ENCODE results near the gene POLR3A. TPM values are rescaled to one million over a fixed set of nuclear protein-coding genes. Genes with fewer than 3 reads are reported as not detected.

The POLR3A gene
- polyA plus RNA-seq, 1 of the 3 experiments (the other 2 are of a cell fraction) = 10.8 TPM

DNA sequence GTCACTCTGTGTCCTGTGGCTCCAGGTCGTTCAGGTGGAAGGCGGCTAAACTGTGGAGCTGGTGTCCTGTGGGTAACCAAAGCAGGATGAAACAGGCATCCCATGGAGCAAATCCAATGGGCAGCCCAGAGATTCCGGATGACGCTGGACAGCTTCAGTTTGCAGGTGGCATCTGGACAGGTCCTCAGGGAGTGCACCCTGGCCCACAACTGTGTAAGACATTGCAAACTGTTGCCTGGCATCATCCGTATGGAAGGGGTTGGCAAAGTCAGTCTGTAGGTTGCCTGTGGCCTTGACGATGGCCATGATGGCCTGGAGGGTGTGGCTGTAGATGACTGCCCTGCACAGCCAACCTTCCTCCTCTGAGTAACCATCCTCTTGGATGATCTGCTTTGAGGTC, 39.8 kb upstream of the POLR3A start:
- H3K4me2 ChIP-seq = no peak overlapping the region
- H3K4me3 ChIP-seq (ENCODE audit: low read depth in 2 of 2, low read length in 1 of 2) = no peak overlapping the region
- WGBS (ENCODE audit: low lambda C conversion rate) = 90% methylated on average over 3 of the region's 6 CpGs
- POLR2A ChIA-PET = no interaction called here
- H3F3A ChIP-seq (replicated peaks; ENCODE audit: insufficient read depth) = no peaks in the 10 kb centered on the region
- no peak for DNase-seq
- CTCF ChIA-PET = interaction anchor here (1.9 to 2.0 kb wide), 2 partner anchors 10 to 22 kb away, joined by 6 to 7 read pairs; no protein-coding TSS in a partner anchor
- no peaks in the 10 kb centered on the region for H3K27me3 ChIP-seq (ENCODE audit: insufficient read depth)
- H4K20me1 ChIP-seq (ENCODE audit: insufficient read depth) = no peaks in the 10 kb centered on the region
- H3K9ac ChIP-seq = no peak overlapping the region
- no peaks in the 10 kb centered on the region for H3K36me3 ChIP-seq (replicated peaks in 1 of 2; ENCODE audit: control insufficient read depth in 1 of 2, insufficient read depth in 2 of 2, low read length in 1 of 2)
- H2AFZ ChIP-seq (ENCODE audit: low read depth) = no peak overlapping the region
- H3K9me2 ChIP-seq = no peaks in the 10 kb centered on the region
- H3K4me1 ChIP-seq (ENCODE audit: control insufficient read depth in 1 of 2, insufficient read depth in 2 of 2, low read depth in 1 of 2, low read length in 1 of 2) = peaks cover 0 to 5% of the 10 kb centered on the region in 2 experiments; a peak in 1 of 4 replicates
- no peak for TF ChIP-seq FOXM1 (IDR thresholded peaks at IDR 0.05; ENCODE audit: low read depth)
- no peak for TF ChIP-seq GABPA (IDR thresholded peaks at IDR 0.05; ENCODE audit: low read depth)
- no peak for TF ChIP-seq FOSL2 (IDR thresholded peaks at IDR 0.05; ENCODE audit: borderline replicate concordance, low read depth)
- no peak for TF ChIP-seq TCF12 (IDR thresholded peaks at IDR 0.05)
- TF ChIP-seq EP300 (IDR thresholded peaks at IDR 0.05; ENCODE audit: borderline replicate concordance in 1 of 2, low read depth in 1 of 2, low read length in 1 of 2) = no peak
- TF ChIP-seq, protein P1, sequence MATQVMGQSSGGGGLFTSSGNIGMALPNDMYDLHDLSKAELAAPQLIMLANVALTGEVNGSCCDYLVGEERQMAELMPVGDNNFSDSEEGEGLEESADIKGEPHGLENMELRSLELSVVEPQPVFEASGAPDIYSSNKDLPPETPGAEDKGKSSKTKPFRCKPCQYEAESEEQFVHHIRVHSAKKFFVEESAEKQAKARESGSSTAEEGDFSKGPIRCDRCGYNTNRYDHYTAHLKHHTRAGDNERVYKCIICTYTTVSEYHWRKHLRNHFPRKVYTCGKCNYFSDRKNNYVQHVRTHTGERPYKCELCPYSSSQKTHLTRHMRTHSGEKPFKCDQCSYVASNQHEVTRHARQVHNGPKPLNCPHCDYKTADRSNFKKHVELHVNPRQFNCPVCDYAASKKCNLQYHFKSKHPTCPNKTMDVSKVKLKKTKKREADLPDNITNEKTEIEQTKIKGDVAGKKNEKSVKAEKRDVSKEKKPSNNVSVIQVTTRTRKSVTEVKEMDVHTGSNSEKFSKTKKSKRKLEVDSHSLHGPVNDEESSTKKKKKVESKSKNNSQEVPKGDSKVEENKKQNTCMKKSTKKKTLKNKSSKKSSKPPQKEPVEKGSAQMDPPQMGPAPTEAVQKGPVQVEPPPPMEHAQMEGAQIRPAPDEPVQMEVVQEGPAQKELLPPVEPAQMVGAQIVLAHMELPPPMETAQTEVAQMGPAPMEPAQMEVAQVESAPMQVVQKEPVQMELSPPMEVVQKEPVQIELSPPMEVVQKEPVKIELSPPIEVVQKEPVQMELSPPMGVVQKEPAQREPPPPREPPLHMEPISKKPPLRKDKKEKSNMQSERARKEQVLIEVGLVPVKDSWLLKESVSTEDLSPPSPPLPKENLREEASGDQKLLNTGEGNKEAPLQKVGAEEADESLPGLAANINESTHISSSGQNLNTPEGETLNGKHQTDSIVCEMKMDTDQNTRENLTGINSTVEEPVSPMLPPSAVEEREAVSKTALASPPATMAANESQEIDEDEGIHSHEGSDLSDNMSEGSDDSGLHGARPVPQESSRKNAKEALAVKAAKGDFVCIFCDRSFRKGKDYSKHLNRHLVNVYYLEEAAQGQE (IDR thresholded peaks at IDR 0.05; ENCODE audit: low read depth, low read length) = no peak
- TF ChIP-seq JUND (IDR thresholded peaks at IDR 0.05) = no peak
- TF ChIP-seq, protein P2, sequence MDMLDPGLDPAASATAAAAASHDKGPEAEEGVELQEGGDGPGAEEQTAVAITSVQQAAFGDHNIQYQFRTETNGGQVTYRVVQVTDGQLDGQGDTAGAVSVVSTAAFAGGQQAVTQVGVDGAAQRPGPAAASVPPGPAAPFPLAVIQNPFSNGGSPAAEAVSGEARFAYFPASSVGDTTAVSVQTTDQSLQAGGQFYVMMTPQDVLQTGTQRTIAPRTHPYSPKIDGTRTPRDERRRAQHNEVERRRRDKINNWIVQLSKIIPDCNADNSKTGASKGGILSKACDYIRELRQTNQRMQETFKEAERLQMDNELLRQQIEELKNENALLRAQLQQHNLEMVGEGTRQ (IDR thresholded peaks at IDR 0.05; ENCODE audit: borderline replicate concordance, low read depth, low read length) = no peak
- TF ChIP-seq NRF1 (IDR thresholded peaks at IDR 0.05; ENCODE audit: low read depth, low read length) = no peak
- no peak for TF ChIP-seq YY1 (IDR thresholded peaks at IDR 0.05; ENCODE audit: low read depth)
- TF ChIP-seq NFIC (IDR thresholded peaks at IDR 0.05; ENCODE audit: borderline replicate concordance) = no peak
- H3K27ac ChIP-seq (ENCODE audit: low read depth in 2 of 2, low read length in 1 of 2) = no peak overlapping the region
- no peaks in the 10 kb centered on the region for H3K79me2 ChIP-seq (ENCODE audit: insufficient read depth)
- H3K9me3 ChIP-seq = no peaks in the 10 kb centered on the region

DNA sequence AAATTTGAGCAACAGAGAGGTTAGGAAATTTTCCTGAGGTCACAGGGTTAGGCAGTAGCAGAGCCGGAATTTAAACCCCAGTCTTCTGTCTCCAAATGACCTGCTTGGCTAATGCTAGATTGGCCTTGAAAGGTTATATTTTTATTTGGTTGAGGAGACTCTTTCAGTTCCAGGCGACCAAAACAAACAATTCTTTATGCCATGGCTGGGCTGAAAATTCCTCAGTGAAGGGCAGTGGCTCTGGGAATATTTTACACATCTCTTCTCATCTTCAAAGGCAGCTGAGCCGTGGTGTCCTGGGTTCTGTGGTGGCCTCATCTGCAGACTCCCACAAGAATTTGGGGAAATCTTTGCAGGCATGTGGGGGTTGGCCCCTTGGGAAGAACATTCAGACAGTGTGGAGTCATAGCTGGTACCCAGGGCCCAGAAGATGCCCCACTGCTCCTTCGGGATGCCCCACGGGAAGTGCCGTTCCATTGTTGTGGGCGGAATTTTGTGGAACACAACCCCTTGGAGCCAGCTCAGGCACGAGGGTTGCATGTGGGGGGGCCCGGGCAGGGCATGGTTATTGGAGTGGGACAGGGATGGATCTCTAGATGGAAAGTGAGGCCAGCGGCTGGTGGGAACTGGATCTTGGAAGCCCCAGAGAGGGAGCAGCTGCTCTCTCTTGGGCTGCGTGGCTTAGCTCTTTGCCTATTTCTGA, 37.6 kb upstream of the POLR3A start:
- ChIA-PET POLR2A (no interaction called here), CTCF (interaction anchor here (1.0 to 2.0 kb wide), 3 partner anchors 12 to 236 kb away, joined by 3 to 15 read pairs (median 7); no protein-coding TSS in a partner anchor)
- H3K36me3 ChIP-seq (replicated peaks in 1 of 2; ENCODE audit: control insufficient read depth in 1 of 2, insufficient read depth in 2 of 2, low read length in 1 of 2) = no peaks in the 10 kb centered on the region
- no peaks in the 10 kb centered on the region for H3K9me3 ChIP-seq
- H3K9me2 ChIP-seq = no peaks in the 10 kb centered on the region
- no peak overlapping the region for H3K4me3 ChIP-seq (ENCODE audit: low read depth in 2 of 2, low read length in 1 of 2)
- peaks cover 0 to 5% of the 10 kb centered on the region in 2 experiments; a peak in 1 of 4 replicates for H3K4me1 ChIP-seq (ENCODE audit: control insufficient read depth in 1 of 2, insufficient read depth in 2 of 2, low read depth in 1 of 2, low read length in 1 of 2)
- H3K27ac ChIP-seq (ENCODE audit: low read depth in 2 of 2, low read length in 1 of 2) = no peak overlapping the region
- H4K20me1 ChIP-seq (ENCODE audit: insufficient read depth) = no peaks in the 10 kb centered on the region
- 78% methylated on average over 9 of the region's 11 CpGs for WGBS (ENCODE audit: low lambda C conversion rate)
- no peaks in the 10 kb centered on the region for H3K27me3 ChIP-seq (ENCODE audit: insufficient read depth)
- H3K4me2 ChIP-seq = no peak overlapping the region
- H3F3A ChIP-seq (replicated peaks; ENCODE audit: insufficient read depth) = no peaks in the 10 kb centered on the region
- no peak overlapping the region for H3K9ac ChIP-seq
- H2AFZ ChIP-seq (ENCODE audit: low read depth) = no peak overlapping the region
- no peak for DNase-seq
- H3K79me2 ChIP-seq (ENCODE audit: insufficient read depth) = no peaks in the 10 kb centered on the region
- TF ChIP-seq MEF2A (IDR thresholded peaks at IDR 0.05; ENCODE audit: borderline replicate concordance, low read depth) (no peak), RFX5 (IDR thresholded peaks at IDR 0.05; ENCODE audit: low read length) (no peak), SMC3 (IDR thresholded peaks at IDR 0.05; ENCODE audit: low read depth, low read length) (no peak), EP300 (IDR thresholded peaks at IDR 0.05; ENCODE audit: borderline replicate concordance in 1 of 2, low read depth in 1 of 2, low read length in 1 of 2) (no peak)
- TF ChIP-seq, protein P1 (IDR thresholded peaks at IDR 0.05; ENCODE audit: low read depth, low read length) = no peak
- TF ChIP-seq, protein P3, sequence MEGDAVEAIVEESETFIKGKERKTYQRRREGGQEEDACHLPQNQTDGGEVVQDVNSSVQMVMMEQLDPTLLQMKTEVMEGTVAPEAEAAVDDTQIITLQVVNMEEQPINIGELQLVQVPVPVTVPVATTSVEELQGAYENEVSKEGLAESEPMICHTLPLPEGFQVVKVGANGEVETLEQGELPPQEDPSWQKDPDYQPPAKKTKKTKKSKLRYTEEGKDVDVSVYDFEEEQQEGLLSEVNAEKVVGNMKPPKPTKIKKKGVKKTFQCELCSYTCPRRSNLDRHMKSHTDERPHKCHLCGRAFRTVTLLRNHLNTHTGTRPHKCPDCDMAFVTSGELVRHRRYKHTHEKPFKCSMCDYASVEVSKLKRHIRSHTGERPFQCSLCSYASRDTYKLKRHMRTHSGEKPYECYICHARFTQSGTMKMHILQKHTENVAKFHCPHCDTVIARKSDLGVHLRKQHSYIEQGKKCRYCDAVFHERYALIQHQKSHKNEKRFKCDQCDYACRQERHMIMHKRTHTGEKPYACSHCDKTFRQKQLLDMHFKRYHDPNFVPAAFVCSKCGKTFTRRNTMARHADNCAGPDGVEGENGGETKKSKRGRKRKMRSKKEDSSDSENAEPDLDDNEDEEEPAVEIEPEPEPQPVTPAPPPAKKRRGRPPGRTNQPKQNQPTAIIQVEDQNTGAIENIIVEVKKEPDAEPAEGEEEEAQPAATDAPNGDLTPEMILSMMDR (IDR thresholded peaks at IDR 0.05) = no peak
- TF ChIP-seq, protein P4, sequence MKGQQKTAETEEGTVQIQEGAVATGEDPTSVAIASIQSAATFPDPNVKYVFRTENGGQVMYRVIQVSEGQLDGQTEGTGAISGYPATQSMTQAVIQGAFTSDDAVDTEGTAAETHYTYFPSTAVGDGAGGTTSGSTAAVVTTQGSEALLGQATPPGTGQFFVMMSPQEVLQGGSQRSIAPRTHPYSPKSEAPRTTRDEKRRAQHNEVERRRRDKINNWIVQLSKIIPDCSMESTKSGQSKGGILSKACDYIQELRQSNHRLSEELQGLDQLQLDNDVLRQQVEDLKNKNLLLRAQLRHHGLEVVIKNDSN (IDR thresholded peaks at IDR 0.05; ENCODE audit: borderline replicate concordance, low read depth) = no peak

Data from SK-N-SH (cell line).